ENCODE results near the gene STK39.

- TF ChIP-seq CTCF (conservative IDR thresholded peaks at IDR 0.05) (no peak), ZFX (IDR thresholded peaks at IDR 0.05) (no peak)
Measured at GRCh38 chr2:168191955-168192785, 55.2 kb downstream of the STK39 start.

Measured in C4-2B (cell line).